GM12864 (cell line): Measurements from ENCODE around the gene GLI1.
"Not testable (repeated sequence)": the region's sequence is repeated elsewhere in the genome, so short reads cannot be mapped to it uniquely, and the experiment has no call there.

Source experiments
- DNase-seq: peaks from one replicate; pipeline ENCODE4 v3.0.0-alpha.2; 2011; ENCODE audit warnings: low read depth
- H3K4me3 ChIP-seq: 2 replicates; pipeline ENCODE4 v1.5.1; 2011; ENCODE audit warnings: mild to moderate bottlenecking, low read depth, low read length, control low read depth
- TF ChIP-seq, protein P1 (sequence below): IDR thresholded peaks from 2 replicates; pipeline ENCODE4 v1.5.1; 2011; ENCODE audit warnings: low read depth, mild to moderate bottlenecking, moderate library complexity, low read length, control low read depth, inconsistent platforms; ENCODE audit errors: missing control alignments

Gene GLI1

DNA sequence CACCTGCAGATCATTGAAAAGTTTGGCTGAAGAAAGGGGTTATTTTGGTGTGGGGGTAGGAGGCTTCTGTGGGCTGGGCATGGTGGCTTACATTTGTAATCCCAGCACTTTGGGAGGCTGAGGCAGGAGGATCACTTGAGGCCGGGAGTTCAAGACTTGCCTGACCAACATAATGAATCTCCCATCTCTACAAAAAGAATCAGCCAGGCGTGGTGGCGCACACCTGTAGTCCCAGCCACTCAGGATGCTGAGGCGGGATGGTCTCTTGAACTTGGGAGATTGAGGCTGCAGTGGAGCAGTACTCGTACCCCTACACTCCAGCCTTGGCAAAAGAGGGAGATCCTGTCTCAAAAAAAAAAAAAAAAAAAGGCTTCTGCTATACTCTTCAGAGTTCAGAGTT lies 53.7 kb downstream of the GLI1 start:
- DNase-seq, result no peak
- TF ChIP-seq, protein P1, sequence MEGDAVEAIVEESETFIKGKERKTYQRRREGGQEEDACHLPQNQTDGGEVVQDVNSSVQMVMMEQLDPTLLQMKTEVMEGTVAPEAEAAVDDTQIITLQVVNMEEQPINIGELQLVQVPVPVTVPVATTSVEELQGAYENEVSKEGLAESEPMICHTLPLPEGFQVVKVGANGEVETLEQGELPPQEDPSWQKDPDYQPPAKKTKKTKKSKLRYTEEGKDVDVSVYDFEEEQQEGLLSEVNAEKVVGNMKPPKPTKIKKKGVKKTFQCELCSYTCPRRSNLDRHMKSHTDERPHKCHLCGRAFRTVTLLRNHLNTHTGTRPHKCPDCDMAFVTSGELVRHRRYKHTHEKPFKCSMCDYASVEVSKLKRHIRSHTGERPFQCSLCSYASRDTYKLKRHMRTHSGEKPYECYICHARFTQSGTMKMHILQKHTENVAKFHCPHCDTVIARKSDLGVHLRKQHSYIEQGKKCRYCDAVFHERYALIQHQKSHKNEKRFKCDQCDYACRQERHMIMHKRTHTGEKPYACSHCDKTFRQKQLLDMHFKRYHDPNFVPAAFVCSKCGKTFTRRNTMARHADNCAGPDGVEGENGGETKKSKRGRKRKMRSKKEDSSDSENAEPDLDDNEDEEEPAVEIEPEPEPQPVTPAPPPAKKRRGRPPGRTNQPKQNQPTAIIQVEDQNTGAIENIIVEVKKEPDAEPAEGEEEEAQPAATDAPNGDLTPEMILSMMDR, result no peak
- no peak overlapping the region for H3K4me3 ChIP-seq

DNA sequence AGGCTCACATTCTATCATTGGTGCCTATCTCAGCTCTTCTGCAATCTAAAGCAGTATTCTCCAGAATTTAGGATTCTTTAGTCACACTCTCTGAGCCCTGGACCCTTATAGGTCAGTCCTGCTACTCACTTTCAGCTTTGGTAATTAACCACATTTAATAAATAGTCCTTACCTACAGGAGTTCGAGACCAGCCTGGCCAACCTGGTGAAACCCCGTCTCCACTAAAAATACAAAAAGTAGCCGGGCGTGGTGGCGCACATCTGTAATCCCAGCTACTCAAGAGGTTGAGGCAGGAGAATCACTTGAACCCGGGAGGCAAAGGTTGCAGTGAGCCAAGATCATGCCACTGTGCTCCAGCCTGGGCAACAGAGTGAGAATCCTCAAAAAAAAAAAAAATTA lies 54.1 kb downstream of the GLI1 start:
- not testable (repeated sequence) for DNase-seq, H3K4me3 ChIP-seq

DNA sequence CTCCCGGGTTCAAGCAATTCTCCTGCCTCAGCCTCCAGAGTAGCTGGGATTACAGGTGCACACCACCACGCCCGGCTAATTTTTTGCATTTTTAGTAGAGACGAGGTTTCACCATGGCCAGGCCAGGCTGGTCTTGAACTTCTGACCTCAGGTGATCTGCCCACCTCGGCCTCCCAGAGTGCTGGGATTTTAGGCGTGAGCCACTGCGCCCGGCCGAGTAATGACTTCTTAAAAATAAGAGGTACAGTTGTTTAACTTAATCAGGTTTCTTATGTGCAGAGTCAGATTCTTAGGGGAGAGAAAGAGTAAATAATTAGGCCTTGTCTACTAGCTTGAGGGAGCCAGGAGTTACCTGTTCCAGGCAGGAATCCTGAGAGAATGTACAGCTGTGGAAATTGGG lies 54.7 kb downstream of the GLI1 start:
- H3K4me3 ChIP-seq, DNase-seq: not testable (repeated sequence)

DNA sequence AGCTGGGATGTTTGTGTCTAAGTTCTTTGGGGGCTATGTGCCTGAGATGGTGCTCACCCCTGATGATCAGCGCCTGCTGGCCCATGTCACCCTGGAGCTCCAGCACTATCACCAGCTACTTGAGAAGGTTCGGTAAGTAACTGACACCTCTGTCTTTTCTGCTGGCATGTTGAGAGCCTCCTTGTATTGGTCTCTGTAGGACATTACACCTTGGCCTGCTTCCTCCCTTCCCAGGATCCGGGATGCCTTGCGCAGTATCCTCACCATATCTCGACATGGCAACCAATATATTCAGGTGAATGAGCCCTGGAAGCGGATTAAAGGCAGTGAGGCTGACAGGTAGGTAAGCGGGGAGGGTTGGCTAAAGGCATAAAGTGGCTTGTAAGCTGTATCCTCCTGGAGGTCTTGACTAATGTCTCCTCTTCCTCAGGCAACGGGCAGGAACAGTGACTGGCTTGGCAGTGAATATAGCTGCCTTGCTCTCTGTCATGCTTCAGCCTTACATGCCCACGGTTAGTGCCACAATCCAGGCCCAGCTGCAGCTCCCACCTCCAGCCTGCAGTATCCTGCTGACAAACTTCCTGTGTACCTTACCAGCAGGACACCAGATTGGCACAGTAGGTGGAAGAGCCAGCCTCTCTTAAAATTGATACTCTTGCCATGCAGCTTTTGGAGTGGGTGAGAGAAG lies 55.3 kb downstream of the GLI1 start:
- TF ChIP-seq, protein P1, result no peak
- H3K4me3 ChIP-seq, result no peak overlapping the region
- DNase-seq, result no peak

DNA sequence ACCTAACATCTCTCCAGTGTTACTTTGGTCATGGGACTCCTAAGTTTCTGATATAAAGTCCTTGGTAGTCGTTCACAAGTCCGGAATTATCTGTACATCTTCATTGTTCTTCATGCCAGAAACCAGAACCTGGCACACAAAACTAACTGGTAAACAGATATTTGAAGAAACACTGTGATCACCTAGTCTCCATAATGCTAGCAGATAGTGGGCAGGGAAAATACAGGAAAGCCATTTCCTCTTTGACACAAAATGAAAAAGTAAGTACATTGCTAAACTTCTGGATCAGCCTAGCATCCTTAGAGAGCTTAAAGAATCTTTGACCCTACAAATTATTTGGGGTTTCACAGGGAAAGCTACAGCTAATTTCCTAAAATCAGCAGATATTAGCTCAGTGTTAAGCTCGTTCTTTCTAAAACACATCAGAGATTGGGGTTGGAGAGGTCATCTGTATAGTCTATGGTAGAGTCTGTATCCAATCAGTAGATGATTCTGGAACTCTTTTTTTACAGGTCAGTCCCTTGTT lies 55.9 kb downstream of the GLI1 start:
- H3K4me3 ChIP-seq, result no peak overlapping the region
- TF ChIP-seq, protein P1, result no peak

DNA sequence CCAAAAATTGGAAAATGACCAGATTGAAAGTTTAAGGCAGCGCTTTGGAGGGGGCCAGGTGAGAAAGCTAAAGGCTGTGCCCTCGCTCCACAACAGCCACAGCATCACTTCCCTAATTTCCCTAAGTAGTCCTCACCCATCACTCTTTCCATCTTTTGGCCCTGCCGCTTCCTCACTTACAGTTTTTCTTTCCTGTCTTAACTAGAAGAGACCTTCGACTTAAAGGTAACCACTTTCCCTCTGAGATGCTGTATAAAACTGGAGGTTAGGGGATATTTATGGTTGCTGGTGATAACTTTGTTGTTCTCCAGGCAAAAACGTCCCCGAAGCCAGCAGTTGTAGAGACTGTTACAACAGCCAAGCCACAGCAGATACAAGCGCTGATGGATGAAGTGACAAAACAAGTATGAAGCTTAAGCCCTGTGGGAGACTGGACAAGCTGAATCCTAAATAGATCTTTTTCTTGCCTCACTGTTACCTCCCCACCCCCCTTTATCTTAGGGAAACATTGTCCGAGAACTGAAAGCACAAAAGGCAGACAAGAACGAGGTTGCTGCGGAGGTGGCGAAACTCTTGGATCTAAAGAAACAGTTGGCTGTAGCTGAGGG lies 56.5 kb downstream of the GLI1 start:
- TF ChIP-seq, protein P1, result no peak
- DNase-seq, result no peak
- no peak overlapping the region for H3K4me3 ChIP-seq

More for the DNA sequence above, 55.9 kb downstream of the GLI1 start:
- no peak for DNase-seq

DNA sequence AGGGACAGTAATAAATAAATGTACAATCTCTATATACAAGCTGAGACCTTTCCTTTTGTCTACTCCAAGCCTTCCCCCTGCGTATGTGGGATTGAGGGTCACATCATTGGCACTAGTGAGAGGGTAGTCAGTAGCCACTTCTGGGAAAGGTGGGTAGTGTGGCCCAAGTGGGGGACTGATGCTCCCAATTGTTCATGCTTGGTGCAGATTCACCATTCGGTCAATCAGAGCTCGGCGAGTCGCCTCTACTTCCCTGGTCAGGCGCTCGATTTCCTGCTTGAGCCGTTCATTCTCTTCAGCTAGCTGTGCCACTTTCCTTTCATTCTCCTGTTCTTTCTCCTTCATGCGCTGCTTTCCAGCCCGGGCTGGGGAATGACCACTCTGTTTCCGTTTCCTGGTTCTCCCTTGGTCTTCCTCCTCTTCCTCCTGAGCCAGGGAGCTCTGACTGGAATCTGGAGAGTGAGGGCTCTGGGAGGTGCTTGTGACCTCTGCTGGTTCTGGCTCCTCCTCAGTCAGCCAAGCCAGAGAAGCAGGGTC lies 57.1 kb downstream of the GLI1 start:
- no peak overlapping the region for H3K4me3 ChIP-seq
- TF ChIP-seq, protein P1, result no peak
- no peak for DNase-seq

DNA sequence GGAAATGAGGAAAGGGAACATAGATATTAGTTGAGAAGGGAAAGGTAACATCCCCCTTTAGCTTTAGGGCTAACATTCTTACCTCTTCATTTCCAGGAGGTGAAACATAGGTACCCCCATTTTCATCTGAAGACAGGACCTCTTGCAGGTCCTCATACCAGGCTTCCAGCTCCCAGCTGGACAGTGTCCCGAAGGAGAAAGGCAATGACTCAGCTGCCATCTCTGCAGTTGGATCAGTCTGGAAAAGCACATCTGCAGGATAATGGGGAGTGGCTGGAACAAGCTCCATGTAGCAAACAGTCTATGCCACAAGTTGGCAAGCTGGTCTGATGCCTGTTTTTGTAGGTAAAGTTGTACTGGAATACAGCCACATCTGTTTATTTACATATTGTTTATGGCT lies 57.6 kb downstream of the GLI1 start:
- no peak for DNase-seq
- TF ChIP-seq, protein P1, result no peak
- H3K4me3 ChIP-seq, result no peak overlapping the region

DNA sequence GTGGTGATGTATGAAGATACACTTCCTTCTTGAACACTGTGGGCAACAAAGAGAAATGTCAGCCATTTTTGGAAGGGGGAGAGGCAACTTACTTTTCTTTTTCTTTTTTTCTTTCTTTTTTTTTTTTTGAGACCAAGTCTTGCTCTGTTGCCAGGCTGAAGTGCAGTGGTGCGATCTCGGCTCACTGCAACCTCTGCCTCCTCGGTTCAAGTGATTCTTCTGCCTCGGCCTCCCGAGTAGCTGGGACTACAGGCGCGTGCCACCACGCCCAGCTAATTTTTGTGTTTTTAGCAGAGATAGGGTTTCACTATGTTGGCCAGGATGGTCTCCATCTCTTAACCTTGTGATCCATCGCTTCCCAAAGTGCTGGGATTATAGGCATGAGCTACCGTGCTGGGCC lies 58.1 kb downstream of the GLI1 start:
- DNase-seq, H3K4me3 ChIP-seq: not testable (repeated sequence)
